Ovary (tissue), 9 donors: Measurements from ENCODE around the gene PRC1. TPM values are rescaled to one million over a fixed set of nuclear protein-coding genes. Genes with fewer than 3 reads are reported as not detected.

Experiments used
- DNase-seq, 5 donors: peaks; one replicate each; pipeline ENCODE4 v3.0.0-alpha.2; 2019 to 2020
- H3K27ac ChIP-seq, 2 donors: fragments of 200-600 bp; one replicate each; pipeline versions ENCODE4 v1.5.1 to v1.8.0; 2019 to 2022
- H3K27me3 ChIP-seq: fragments of 200-600 bp; one replicate; pipeline ENCODE4 v1.8.0; 2022
- H3K36me3 ChIP-seq: fragments of 200-600 bp; sonication (generic); one replicate; pipeline ENCODE4 v1.5.1; 2019
- H3K4me1 ChIP-seq: one replicate; pipeline ENCODE4 v1.8.1; 2013; ENCODE audit warnings: mild to moderate bottlenecking, moderate library complexity; ENCODE audit not compliant: insufficient read depth
- H3K4me3 ChIP-seq: fragments of 200-600 bp; sonication (generic); one replicate; pipeline ENCODE4 v1.5.1; 2017
- H3K9me3 ChIP-seq, 2 donors: fragments of 200-600 bp in 1 of 2; sonication (generic) in 1 of 2; one replicate each; pipeline versions ENCODE4 v1.5.1 to v1.8.1; 2013 to 2019; ENCODE audit warnings: mild to moderate bottlenecking in 1 of 2, moderate library complexity in 1 of 2
- EP300 ChIP-seq: sonication (generic); formaldehyde crosslinking; IDR thresholded peaks from one replicate; pipeline ENCODE4 v1.6.1; 2017; ENCODE audit warnings: antibody characterized with exemption
- POLR2A ChIP-seq: fragments of 450-650 bp; IDR thresholded peaks from one replicate; pipeline ENCODE4 v1.6.1; 2017; ENCODE audit warnings: antibody characterized with exemption, mild to moderate bottlenecking, moderate library complexity
- WGBS, 3 donors: extraction: QIAGEN DNeasy Blood & Tissue Kit in 1 of 3; methylation state at CpG; one replicate each; pipeline versions ENCODE4 v1.1.5 to v1.1.7; 2013 to 2017; 5-methylcytosine and 5-hydroxymethylcytosine counted together
- intact Hi-C, 4 donors: fragments of 100-400 bp; cut with DNase I; formaldehyde crosslinking; loops; one replicate each; pipeline versions ENCODE4 v1.11.0 to v1.15.1; 2022 to 2023
- polyA plus RNA-seq, 2 donors: library from polyadenylated mRNA; stranded (reverse); fragments of 200-250 nt in 1 of 2; fragments of 350-450 nt in 1 of 2; fragmentation: Illumina TruSeq in 1 of 2; extraction: RNeasy Lipid Tissue Mini Kit (QIAGEN cat#74804) in 1 of 2; gene quantifications; one replicate each; pipeline ENCODE4 v1.2.3, GENCODE V29; 2013 to 2014
- total RNA-seq, 7 donors: library from RNA; depleted of rRNA in 2 of 7; stranded (reverse); fragments of >200 nt in 2 of 7; fragmentation: NEBNext Ultra II Directional in 3 of 7; extraction: Animal tissue kit (Norgen Biotek cat#: 25700) in 3 of 7; gene quantifications; one replicate each; pipeline versions ENCODE4 v1.1.0 to v1.2.4, GENCODE V29; 2016 to 2023
- TF ChIP-seq, protein P1 (sequence below), 3 donors: fragments of 450-650 bp in 2 of 3; fragments of 200-600 bp in 1 of 3; IDR thresholded peaks; one replicate each; pipeline versions ENCODE4 v1.5.1 to v1.8.0; 2016 to 2022; ENCODE audit warnings: antibody characterized with exemption in 3 of 3, mild to moderate bottlenecking in 1 of 3
- donor health status: DM: no; HTN: no; CAD: no; lungs with moderate emphysema.
- donor health status: DM: no; HTN: no; CAD: no.
- donor health status: Bipolar disorder and iron deficiency.
- donor health status: DM: yes; HTN: yes; CAD: no.
- donor health status: DM: no; HTN: no; CAD: no.
- donor health status: DM: yes; HTN: yes; CAD: no.

PRC1 gene
- total and polyA plus RNA-seq, 9 donors = 5.7 to 13.2 (median 6.8) TPM

- Histone ChIP-seq H3K36me3 (no peaks in the 10 kb centered on the region), H3K4me1 (peaks cover 7% of the 10 kb centered on the region), H3K9me3 (no peaks in the 10 kb centered on the region), H3K27me3 (no peaks in the 10 kb centered on the region), H3K4me3 (peak within 1 kb of the TSS; percentile 61), H3K27ac (peak within 1 kb of the TSS; percentile 78 to 80)
- peak; percentile 92 to 95 (median 93) for DNase-seq
- 2% methylated on average over 69 of the region's 69 CpGs for WGBS, 3 donors
- peak; percentile 56 for TF ChIP-seq POLR2A
- TF ChIP-seq, protein P1, sequence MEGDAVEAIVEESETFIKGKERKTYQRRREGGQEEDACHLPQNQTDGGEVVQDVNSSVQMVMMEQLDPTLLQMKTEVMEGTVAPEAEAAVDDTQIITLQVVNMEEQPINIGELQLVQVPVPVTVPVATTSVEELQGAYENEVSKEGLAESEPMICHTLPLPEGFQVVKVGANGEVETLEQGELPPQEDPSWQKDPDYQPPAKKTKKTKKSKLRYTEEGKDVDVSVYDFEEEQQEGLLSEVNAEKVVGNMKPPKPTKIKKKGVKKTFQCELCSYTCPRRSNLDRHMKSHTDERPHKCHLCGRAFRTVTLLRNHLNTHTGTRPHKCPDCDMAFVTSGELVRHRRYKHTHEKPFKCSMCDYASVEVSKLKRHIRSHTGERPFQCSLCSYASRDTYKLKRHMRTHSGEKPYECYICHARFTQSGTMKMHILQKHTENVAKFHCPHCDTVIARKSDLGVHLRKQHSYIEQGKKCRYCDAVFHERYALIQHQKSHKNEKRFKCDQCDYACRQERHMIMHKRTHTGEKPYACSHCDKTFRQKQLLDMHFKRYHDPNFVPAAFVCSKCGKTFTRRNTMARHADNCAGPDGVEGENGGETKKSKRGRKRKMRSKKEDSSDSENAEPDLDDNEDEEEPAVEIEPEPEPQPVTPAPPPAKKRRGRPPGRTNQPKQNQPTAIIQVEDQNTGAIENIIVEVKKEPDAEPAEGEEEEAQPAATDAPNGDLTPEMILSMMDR (IDR thresholded peaks at IDR 0.05) = no peak
- intact Hi-C loops = loop anchor here in 2 of 4 donors (5.0 to 10.0 kb wide), 2 partner anchors 317 to 320 kb away; no protein-coding TSS in a partner anchor
These were observed 39.4 kb downstream of the PRC1 start, which contains the start of gene RCCD1 for GRCh38 chr15:90954712-90955623. Gene RCCD1 (plus strand): TSS chr15:90954884. CDS start chr15:90956735, 1,851 bp downstream.

DNA sequence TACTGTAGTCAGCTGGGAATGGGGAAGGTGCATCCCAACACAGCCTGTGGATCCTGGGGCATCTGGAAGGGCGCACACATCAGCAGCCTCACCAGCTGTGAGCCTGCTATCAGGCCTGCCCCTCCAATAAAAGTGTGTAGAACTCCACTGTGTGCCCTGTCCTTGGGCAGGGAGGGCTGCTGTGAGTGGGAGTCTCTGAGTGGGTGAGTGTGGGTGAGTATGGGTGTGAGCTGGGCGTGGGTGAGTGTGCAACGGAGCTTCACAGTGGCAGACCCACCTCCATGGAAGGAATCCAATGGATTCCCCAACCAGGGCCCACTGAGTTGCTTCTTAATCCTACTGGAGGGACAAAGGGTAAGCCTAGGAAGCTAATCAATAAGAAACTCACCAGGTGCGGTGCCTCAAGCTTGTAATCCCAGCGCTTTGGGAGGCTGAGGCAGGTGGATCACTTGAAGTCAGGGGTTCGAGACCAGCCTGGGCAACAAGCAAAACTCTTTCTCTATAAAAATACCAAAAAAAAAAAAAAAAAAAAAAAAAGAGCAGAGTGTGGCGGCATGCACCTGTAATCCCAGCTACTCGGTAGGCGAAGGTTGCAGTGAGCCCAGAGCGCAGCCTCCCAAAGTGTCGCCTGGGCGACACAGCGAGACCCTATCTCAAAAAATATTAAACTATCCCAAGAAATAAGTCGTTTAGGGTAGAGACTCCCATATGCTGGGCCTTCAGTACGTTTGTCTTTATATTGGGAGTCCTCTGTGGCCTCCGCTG, 40.2 kb downstream of the PRC1 start:
- peak overlapping the region in 1 of 2 donors; percentile 78 for H3K27ac ChIP-seq
- 67 to 70% (median 67%) methylated on average over 16 of the region's 16 CpGs for WGBS, 3 donors
- peak in 1 of 5 donors; percentile 25 for DNase-seq
- H3K36me3 ChIP-seq = no peaks in the 10 kb centered on the region
- H3K27me3 ChIP-seq = no peaks in the 10 kb centered on the region
- peak overlapping the region; percentile 61 for H3K4me3 ChIP-seq
- H3K4me1 ChIP-seq = peaks cover 7% of the 10 kb centered on the region
- H3K9me3 ChIP-seq = no peaks in the 10 kb centered on the region
- TF ChIP-seq EP300 = no peak
- TF ChIP-seq POLR2A = no peak
- TF ChIP-seq, protein P1 (IDR thresholded peaks at IDR 0.05) = no peak
- intact Hi-C loops = loop anchor here in 1 of 4 donors (10.0 kb wide), 1 partner anchor 321 kb away; no protein-coding TSS in a partner anchor

DNA sequence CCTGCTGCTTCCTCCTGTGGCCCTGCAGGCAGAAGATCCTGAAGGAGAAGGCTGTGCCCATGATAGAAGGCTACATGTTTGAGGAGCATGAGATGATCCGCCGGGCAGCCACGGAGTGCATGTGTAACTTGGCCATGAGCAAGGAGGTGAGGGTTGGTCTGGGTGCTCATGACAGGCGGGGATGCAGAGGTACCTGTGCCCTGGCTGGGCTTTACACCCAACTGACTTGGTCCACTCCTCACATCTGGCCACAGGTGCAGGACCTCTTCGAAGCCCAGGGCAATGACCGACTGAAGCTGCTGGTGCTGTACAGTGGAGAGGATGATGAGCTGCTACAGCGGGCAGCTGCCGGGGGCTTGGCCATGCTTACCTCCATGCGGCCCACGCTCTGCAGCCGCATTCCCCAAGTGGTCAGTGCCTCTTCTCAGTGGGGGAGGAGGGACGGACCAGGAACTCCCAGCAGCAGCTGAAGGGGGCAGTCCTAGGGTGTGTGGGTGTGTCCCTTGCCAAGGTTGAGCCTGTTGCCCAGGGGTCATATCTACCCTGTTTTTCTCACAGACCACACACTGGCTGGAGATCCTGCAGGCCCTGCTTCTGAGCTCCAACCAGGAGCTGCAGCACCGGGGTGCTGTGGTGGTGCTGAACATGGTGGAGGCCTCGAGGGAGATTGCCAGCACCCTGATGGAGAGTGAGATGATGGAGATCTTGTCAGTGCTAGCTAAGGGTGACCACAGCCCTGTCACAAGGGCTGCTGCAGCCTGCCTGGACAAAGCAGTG, 41.2 kb downstream of the PRC1 start:
- no peak for TF ChIP-seq EP300
- TF ChIP-seq POLR2A = no peak
- TF ChIP-seq, protein P1 (IDR thresholded peaks at IDR 0.05) = no peak
- intact Hi-C loops = loop anchor here in 1 of 4 donors (10.0 kb wide), 1 partner anchor 322 kb away; no protein-coding TSS in a partner anchor
- Histone ChIP-seq H3K9me3 (no peaks in the 10 kb centered on the region), H3K4me3 (no peak overlapping the region), H3K27ac (no peak overlapping the region), H3K27me3 (no peaks in the 10 kb centered on the region), H3K4me1 (peaks cover 7% of the 10 kb centered on the region), H3K36me3 (no peaks in the 10 kb centered on the region)
- peak in 1 of 5 donors; percentile 22 for DNase-seq
- WGBS, 3 donors = 79 to 81% (median 80%) methylated on average over 14 of the region's 14 CpGs
